Femur (tissue), 1 donor: ENCODE data around the gene CAMKV.
"Not testable (repeated sequence)": the region's sequence is repeated elsewhere in the genome, so short reads cannot be mapped to it uniquely, and the experiment has no call there.

ENCODE experiments used
- DNase-seq: peaks from one replicate; pipeline ENCODE4 v3.0.0-alpha.2; 2017

The CAMKV gene

GRCh38 chr3:49869525-49870126 lies at the start of gene CAMKV:
CAMKV (minus strand) TSS chr3:49869906; CDS start chr3:49862388, 7,518 bp downstream.
- DNase-seq = no peak

GRCh38 chr3:49917806-49918590 lies 48.3 kb upstream of the CAMKV start:
- not testable (repeated sequence) for DNase-seq

GRCh38 chr3:49916686-49917085 lies 47.0 kb upstream of the CAMKV start:
- DNase-seq = no peak

GRCh38 chr3:49914906-49915305 lies 45.2 kb upstream of the CAMKV start:
- DNase-seq = no peak

- no peak for DNase-seq
Observed at GRCh38 chr3:49912881-49913281, 43.2 kb upstream of the CAMKV start.

GRCh38 chr3:49911611-49912010 lies 41.9 kb upstream of the CAMKV start:
- no peak for DNase-seq

- no peak for DNase-seq
Observed at GRCh38 chr3:49911124-49911420, 41.4 kb upstream of the CAMKV start.

GRCh38 chr3:49910409-49911123 lies 40.9 kb upstream of the CAMKV start:
- DNase-seq = no peak

GRCh38 chr3:49908373-49909199 lies 38.9 kb upstream of the CAMKV start:
- no peak for DNase-seq

GRCh38 chr3:49906073-49906743 lies 36.5 kb upstream of the CAMKV start:
- peak; percentile 60 for DNase-seq

GRCh38 chr3:49904448-49904847 lies 34.7 kb upstream of the CAMKV start:
- not testable (repeated sequence) for DNase-seq

- peak; percentile 72 for DNase-seq
Observed at GRCh38 chr3:49903451-49904424, 34.0 kb upstream of the CAMKV start, which contains the start of gene MST1R. MST1R (minus strand) TSS chr3:49903873; CDS start chr3:49903609, 264 bp downstream.

GRCh38 chr3:49902511-49903345 lies 33.0 kb upstream of the CAMKV start:
- DNase-seq = no peak

- peak; percentile 52 for DNase-seq
Observed at GRCh38 chr3:49901366-49902339, 31.9 kb upstream of the CAMKV start.

GRCh38 chr3:49900491-49901153 lies 30.9 kb upstream of the CAMKV start:
- no peak for DNase-seq

- DNase-seq = no peak
Observed at GRCh38 chr3:49899815-49900214, 30.1 kb upstream of the CAMKV start.

- DNase-seq = no peak
Observed at GRCh38 chr3:49898991-49899390, 29.3 kb upstream of the CAMKV start.

- DNase-seq = no peak
Observed at GRCh38 chr3:49896345-49896744, 26.6 kb upstream of the CAMKV start.
